OCI-M1 (cell line): Measurements from ENCODE around the gene SLC44A1.

Experiments used
- DNase-seq: peaks from one replicate; lab custom pipeline; 2025; lab: John Stamatoyannopoulos, UW

SLC44A1 gene

DNA sequence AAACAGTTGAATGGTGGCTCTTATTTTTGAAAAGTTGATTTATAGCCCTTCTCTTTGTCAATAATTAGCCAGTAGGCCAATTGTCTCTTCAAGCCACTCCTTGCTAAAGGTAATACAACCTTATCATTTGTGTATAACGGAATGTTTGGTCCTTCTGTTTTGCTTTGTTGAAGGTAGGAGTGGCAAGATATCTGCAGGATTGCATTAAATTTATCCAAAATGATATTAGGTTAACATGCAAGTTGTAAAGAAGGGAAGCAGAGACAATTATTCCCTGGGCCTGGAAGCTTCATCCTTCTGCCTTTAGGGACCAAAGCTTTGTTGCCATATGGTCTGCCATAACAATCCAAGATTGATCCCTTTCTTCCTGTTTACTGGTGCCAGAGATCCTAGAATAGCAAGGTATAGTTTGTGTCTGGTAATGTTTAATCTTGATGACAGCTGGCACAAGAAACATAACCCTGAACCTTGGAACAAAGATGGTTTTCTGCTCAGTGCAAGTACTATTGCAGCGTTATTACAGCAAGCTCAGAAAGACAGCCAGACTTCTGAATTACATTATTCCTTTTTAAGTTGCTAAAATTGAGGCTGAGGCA, 187.9 kb downstream of the SLC44A1 start:
- no peak for DNase-seq

DNA sequence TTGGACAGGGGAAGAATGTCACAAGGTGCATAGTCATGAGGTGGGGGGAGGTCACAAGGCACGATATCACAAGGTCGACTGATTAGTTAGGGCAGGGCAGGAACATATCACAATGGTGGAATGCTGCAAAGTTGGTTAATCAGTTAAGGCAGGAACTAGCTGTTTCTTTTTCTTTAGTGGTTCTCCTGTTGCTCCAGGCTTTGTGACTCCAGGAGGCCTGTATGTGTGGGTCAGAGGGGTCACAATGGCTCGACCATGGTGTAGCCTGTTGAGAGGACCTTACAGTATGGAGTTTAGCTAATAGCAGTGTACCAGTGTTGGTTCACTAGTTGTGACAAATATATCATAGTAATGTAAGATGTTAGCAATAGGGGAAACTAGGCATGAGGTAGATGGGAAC, 191.0 kb downstream of the SLC44A1 start:
- no peak for DNase-seq

DNA sequence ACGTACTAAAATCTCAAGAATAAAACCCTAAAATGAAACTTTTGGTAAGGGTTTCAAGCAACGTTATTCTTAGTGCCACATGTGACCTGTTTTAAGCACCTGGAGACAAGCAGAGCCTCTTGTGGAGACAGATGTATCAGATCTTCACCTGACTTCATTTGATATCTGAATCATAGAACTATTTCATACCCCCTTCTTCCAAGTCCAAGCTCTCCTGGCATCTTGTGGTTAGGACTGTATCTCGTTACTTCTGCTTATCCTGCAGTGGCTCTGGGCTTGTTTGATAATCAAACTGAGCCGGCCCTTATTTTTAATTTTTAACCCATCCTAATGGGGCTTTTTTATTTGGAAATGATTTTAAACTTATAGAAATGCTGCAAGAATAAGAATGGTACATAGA, 192.3 kb downstream of the SLC44A1 start:
- no peak for DNase-seq

DNA sequence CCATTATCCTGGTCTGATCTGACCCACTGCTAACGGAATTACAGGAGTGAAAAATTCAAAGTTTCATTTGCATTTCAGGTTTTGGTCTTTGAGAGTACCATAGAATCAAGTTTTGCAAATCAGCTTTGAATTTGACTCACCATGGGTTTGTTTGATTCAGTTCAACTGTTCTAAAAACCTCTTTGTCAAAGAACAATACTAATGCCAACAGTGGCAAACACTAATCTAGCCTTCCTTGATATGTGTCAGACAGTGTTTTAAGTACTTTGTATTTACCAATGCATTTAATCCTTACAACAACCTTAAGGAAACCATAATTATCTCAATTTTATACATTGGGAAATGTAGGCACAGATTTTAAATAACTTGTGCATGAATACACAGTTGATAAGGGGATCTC, 193.3 kb downstream of the SLC44A1 start:
- DNase-seq, result no peak

DNA sequence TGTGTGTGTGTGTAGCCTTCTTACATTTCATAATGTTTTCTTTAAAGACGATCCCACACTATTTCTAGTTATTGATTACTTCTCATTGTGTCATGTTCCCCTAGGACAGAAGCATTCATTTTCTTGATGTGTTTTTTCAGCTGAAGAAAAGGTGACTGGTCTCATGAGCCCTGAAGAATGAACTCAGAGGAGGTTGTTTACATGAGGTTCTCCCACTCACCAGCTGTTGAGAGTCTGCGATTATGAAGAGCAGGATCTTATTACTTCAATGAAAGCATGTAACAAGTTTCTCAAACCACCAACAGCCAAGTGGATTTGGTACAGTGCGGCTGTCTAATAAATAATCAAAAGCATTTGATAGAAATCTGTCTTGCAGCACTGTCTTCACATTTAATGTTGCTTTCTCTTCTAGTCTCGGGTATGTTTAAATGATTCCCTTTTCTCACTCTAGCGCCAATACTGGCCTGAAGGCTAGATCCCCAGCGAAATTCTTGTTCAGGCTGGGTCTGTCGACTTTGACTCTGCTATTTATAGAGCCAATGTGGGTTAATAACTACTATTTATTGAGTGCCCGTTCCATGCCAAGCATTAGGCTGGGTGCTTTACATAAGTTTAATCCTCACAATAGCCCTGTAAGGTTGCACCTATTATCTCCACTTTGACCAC, 193.8 kb downstream of the SLC44A1 start:
- no peak for DNase-seq

DNA sequence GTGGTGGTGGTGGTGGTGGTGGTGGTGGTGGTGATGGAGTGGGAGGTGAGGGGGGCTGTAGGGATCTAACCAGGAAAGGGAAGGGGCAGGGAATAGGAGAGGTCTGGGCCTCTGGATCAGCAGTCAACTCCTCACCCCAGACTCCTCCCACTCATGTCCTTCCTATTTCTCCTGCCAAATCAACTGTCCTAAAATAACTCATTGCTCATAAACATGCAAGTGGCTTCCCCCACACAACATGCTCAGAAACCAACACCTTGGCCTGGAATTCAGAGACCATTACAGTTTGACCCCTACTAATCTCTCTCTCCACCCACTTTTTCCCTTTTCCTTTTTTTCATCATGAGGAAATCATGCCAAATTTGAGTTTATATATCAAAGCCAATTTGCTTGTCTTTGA, 195.0 kb downstream of the SLC44A1 start:
- no peak for DNase-seq

DNA sequence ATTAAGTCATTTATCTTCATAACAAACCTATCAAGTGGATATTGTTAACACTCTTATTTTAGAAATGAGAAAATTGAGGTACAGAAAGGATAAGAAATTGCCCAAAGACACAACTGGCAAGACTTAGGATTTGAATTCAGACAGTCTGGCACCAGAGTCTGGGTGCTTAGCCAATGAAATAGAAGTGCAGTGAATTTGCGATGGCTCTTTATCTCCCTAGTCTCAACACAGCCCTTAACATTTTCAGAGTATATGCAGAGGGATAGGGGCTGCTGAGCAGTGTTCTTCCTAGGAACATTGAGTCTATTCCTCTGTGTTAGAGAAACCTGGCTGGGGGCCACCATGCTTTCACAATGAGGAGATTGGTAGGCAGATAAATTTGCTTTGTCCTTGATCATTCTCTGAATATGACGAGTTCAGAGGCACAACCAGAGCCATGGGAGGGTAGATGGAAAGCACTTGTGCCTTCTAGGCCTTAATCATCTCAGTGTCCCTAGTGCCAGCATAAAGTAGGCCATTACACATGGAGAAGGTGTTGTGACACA, 197.2 kb downstream of the SLC44A1 start:
- no peak for DNase-seq

DNA sequence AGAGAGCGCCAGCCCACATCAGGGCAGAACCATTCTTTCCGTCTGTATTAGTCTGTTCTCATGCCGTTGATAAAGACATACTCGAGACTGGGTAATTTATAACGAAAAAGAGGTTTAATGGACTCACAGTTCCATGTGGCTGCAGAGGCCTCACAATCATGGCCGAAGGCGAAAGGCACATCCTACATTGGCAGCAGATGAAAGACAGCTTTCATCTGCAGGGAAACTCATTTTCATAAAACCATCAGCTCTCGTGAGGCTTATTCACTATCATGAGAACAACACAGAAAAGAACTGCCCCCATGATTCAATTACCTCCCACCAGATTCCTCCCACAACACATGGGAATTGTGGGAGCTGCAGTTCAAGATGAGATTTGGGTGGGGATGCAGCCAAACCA, 198.7 kb downstream of the SLC44A1 start:
- no peak for DNase-seq

DNA sequence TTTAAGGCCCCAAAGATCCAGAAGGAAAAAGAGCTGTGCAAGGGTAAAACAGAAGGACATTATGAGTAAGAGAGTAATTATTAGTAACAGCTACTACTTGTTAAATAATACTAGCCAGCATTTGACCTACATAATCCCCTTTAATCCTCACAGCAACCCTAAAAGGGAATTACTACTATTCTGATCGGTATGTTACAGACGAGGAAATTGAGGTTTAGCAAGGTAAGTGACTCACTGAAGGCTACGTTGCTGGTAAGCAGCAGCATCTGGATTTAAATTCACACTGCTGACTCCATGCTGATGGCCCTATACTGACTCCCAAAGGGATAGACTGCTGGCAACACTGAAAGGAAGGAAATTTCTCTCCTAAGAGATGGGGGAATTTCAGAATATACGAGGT, 199.7 kb downstream of the SLC44A1 start:
- no peak for DNase-seq

DNA sequence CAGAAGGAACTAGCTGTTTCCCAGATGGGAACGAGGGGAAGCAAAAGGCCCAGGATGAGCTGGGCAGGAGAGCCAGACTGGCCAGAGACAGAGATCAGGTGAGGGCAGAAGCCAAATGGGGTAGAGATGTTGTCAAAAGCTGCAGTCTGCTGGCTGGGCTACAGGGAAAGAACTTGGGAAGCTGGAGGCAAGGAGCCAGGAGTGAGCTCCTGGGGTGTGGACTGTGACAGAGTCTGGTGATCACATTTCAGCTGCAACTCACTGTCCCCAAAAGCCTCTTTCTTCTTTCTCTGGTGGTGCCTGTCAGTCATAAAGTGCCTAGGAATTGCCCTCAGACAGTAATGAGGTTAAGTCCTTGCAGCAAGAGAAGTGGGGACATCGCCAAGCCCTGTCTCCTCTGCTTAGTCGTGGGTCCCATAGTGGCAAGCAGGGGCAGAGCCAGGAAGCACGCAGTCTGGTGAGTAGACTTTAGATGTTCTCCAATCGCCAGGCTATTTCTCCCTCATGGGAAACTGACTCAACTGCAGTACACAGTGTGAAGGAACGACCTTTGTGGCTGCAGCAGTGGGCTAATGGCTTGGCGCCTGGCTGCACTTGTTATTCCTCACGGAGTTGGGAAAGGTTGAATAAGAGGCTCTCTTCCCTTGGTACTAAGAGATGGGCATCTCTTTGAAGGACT, 200.9 kb downstream of the SLC44A1 start:
- DNase-seq, result no peak

DNA sequence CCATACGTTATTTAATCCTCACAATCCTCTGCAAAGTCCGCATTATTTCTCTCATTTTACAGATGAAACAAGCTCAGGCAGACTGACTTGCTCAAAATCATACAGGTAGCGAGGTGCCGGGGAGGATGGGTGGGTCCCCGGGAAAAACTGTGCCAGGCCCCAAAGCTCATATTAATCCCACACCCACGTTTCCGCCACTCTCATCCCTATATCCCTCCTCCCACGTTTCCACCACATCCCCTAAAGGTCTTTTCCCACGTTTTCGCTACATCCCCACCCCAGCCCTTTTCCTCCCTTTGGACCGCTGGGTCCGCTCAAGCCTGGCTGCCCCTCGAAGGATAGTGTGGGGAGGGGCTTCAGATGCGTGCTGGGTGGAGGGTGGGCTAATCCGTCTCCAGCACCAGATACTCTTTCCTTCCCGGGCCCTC, 202.9 kb downstream of the SLC44A1 start:
- DNase-seq, result no peak

DNA sequence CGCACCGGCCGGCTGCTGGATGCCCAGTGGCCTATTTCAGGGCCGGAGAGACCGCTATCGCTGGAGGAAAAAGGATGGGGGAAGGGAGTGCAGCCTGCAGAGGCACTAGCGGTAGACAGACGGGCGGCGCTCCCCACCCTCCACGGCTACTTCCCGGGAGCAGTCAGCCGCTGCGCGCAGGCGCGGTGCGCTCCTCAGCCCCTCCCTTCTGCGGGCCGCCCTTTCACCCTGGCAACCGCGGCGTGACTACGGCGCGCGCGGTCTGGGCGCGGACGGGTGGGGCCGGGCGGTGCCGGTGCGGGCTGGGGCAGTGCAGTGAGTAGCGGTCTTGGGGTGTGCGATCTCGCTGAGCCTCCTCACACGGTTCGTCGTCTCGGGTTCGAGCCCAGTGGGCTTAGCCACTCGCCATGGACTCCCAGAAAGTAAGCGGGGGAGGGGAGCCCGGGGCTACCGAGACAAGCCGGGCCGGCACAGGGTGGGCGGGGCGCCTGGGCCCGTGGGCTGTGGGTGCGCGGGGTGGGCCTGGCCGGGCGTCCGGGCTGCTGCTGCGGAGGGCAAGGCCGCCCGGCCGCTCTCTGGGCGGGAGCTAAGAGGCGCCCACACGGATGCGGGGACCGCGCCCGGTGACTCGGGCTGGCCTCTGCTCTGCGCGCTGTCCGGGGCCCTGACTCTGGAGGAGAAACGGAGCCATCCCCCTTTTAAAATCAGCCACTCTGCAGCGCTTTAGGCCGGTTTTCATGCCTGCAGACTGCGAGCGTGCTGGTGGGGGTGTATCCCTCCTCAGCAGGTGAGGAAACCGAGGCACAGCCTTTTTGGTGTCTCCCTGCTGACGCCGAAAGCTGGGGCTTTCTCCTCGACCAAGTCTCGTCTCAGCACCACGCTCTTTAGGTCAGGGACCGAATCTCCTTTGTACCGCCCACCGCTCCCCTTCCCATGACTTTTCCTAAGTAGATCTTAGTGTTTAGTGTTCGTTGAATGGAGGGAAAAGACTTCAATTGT, 203.7 kb downstream of the SLC44A1 start, which contains the start of gene FSD1L:
Gene FSD1L, plus strand, starts transcription at position 221 of the 999 bp plus-strand sequence. Its CDS starts 187 bp downstream, at position 408.
- DNase-seq, result peak; percentile 96

DNA sequence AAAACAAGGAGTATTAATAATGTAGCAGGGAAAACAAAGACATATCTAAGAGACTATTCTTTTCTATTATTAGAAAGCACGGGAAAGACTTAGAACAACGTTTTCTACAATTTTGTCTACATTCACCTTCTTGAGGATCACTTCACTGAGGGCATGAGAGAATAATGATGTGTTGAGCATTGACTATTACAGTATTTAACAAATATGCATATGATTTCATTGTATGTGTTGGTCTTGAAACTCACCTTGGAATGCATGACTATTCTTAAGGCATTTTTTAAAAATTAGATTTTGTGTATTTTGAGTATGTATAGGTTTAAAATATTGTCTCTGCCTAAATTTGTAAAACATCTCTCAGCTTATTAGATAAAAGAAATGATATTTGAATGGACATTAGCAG, 204.6 kb downstream of the SLC44A1 start:
- no peak for DNase-seq

DNA sequence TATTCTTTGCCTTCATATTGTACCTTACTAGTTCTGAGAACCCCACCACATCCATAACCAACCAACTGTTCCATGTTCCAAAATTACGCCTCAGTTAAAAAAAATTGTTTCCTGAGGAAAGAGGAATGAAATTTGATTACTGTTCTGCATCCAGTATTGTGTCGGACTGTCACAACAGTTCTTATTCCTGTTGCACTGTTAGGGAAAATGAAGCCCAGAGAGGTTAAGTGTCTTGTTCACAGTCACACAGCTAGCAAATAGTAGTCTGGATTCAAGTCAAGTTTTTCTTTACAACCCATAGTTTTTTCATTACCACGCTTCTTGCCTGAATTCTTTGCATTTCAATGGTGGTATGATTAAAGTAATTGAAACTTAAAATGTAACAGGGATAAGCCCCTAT, 207.7 kb downstream of the SLC44A1 start:
- DNase-seq, result no peak

DNA sequence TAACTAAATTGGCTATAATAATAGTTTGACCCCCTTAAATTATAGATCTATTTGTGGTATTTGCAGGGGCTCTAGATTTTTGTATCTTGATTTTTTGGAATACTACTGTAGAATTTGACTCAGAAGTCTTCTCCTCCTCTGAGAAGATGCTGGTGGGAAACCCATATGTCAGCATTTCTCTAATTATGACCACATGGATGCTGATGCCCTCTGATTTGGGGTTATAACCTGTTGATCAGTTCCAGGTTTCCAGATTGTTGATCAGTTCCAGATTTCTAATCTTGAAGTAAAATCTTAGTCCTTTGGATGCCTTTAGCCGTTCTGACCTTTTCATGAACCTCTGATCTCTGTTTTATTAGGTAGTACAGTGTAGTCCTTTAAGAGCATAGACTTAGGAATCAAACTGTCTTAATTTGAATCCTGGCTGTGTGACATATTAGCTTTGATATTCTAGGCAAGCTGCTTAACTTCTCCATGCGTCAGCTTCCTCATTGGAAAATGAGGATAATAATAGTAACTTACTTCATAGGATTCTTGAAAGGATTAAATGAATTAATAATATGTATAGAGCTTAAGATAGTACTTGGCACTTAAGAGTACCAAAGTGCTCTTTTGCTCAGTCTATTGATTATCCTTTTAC, 211.5 kb downstream of the SLC44A1 start:
- no peak for DNase-seq

DNA sequence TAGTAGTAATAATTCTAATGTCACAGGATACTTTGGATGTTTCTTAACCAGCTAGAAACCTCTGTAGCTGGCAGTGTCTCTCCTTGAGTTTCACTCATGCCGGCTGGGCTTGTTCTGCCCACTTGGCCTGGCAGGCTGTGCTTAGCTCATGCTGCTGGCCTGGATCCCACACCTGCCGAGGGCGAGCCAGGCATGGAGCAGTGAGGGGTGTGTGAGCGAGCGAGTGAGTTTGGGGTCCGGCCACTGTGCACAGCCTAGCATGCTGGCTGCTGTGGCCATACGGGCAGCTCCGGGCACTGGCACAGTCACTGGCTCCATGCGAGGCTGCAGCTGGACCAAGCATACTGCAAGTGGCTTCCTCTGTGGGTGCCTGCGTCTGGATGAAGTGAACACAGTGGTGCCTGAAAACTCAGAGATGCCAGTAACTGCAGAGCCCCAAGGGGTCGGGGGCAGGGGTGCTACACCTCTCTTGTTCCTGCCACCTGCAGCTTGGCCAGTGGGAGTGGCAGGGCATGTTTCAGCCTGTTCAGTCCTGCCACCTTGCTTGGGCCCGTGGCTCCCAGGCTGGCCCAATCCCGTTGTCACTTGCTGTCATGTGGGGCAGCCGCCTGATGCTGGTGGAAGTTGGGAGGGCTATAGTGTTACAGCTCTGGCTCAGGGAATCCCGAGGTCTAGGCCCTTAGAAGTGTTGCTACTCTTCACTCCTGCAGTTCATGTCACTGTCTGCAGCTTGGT, 213.3 kb downstream of the SLC44A1 start:
- DNase-seq, result no peak

DNA sequence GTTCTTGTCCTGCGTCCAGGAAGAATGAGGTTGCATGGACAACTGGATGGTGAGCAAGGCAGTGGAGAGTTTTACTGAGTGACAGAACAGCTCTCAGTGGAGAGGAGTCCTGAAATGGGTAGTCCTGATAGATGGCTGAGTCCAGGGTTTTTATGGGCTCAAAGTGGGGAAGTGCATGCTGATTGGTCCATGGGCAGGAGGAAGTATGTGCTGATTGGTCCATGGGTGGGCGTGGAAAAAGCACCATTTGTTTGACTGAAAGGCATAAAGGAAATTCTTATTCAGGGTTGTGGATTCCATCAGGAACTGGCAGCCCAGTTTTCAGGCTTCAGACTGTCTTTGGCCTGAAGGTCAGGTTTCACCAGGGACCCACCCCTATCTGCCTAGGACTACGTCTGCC, 214.0 kb downstream of the SLC44A1 start:
- peak; percentile 45 for DNase-seq

DNA sequence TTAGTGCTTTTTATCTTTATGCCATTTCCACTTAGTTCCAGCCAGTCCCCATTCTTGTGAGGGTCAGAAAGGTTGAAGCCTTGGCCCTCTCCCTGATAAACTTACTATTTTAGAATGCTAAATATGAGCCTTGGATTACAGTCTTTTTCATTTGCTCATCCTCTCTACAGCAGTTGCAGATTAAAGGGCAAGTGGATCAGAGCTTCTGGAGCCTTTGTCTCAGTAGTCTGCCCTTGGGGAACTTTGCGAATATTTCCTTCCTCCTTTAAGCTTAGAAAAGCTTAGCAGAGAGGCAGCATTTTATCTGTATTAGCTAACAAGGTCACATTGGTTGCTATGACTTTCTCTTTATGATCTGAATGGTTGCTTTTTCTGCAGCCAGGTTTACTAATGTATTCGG, 214.9 kb downstream of the SLC44A1 start:
- peak; percentile 49 for DNase-seq

DNA sequence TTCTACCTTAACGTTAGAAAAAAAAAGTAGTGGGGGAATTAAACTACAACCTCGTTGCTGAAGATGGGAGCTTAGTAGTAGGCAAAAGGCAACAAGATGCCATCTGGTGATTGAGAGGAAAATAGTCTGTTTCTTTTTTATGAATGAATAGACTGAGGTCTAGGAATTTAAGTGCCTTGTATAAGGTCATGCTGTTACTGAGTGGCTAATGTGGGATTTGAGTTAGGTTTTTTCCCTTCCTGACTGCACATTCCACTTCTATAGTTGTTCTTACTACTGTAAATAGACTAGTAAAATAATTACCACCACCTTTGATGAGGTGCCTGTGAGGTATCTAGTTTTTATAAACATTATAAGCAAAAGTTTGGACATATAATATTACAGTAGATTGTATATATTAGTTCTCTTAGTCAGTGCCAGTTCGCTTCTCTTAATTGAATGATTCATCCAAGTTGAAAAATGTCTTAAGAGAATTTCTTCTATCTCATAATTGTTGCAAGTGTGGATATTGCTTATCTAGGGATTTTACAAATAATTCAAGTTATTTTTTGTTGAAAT, 222.5 kb downstream of the SLC44A1 start:
- no peak for DNase-seq

DNA sequence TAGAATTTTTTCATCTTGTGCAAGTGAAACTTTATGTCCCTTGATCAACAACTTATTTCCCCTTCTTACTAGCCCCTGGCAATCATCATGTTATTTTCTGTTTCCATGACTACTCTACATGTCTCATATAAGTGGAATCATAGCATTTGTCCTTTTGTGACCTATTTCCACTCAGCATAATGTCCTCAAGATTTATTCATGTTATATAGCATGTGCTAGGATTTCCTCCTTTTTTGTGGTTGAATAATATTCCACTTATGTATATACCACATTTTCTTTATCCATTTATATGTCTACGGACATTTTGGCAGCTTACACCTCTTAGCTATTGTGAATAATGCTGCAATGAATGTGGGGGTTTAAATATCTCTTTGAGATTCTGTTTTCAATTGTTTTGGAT, 224.4 kb downstream of the SLC44A1 start:
- DNase-seq, result no peak
